ENCODE measurements around the gene PTPRK. TPM values are rescaled to one million over a fixed set of nuclear protein-coding genes. Genes with fewer than 3 reads are reported as not detected.

Gene PTPRK
- total and polyA plus RNA-seq, 2 of the 8 experiments (the other 6 are each of a cell fraction or from before 2014, with no cell fraction given) = 11.4 to 47.3 TPM

GRCh38 chr6:128095362-128095761 lies 425.0 kb downstream of the PTPRK start:
- no peak overlapping the region for H3K4ac ChIP-seq (replicated peaks; ENCODE audit: insufficient read length, low read depth, low read length)
- H3K79me1 ChIP-seq (ENCODE audit: low read depth, low read length) = no peaks in the 10 kb centered on the region
- no peak overlapping the region for H2BK15ac ChIP-seq (ENCODE audit: low read length)
- no peak overlapping the region for H2AFZ ChIP-seq (ENCODE audit: low read length)
- H3K9me3 ChIP-seq (ENCODE audit: insufficient read depth in 2 of 2, low read depth in 1 of 2, low read length in 1 of 2) = no peaks in the 10 kb centered on the region
- no peak overlapping the region for H3K9ac ChIP-seq (replicated peaks in 1 of 4; ENCODE audit: extremely low read depth in 1 of 4, low read depth in 3 of 4, low read length in 3 of 4)
- no peaks in the 10 kb centered on the region for H3K23me2 ChIP-seq (ENCODE audit: low read depth, low read length)
- POLR2A ChIA-PET (ENCODE audit: partially characterized antibody) = no interaction called here
- H2BK12ac ChIP-seq (ENCODE audit: low read depth, low read length) = no peak overlapping the region
- H4K8ac ChIP-seq (ENCODE audit: extremely low read depth, insufficient read depth, low read length) = no peak overlapping the region
- H3K14ac ChIP-seq (ENCODE audit: insufficient read length) = no peak overlapping the region
- no peaks in the 10 kb centered on the region for H4K20me1 ChIP-seq (replicated peaks in 1 of 2; ENCODE audit: control insufficient read depth in 1 of 2, insufficient read depth in 2 of 2, low read length in 2 of 2)
- H2BK5ac ChIP-seq (ENCODE audit: low read depth, low read length) = no peak overlapping the region
- no peak overlapping the region for H4K91ac ChIP-seq (replicated peaks; ENCODE audit: insufficient read length, low read length)
- H3K18ac ChIP-seq (ENCODE audit: extremely low read depth, low read length) = no peak overlapping the region
- DNase-seq (ENCODE audit: low read depth in 1 of 2, low spot score in 2 of 2) = no peak
- H3K4me2 ChIP-seq (ENCODE audit: insufficient read depth in 1 of 2, low read depth in 2 of 2, low read length in 2 of 2) = no peak overlapping the region
- H3K23ac ChIP-seq (ENCODE audit: insufficient read length) = no peak overlapping the region
- no peaks in the 10 kb centered on the region for H3K27me3 ChIP-seq (replicated peaks in 1 of 4; ENCODE audit: control insufficient read depth in 3 of 4, extremely low read depth in 1 of 4, insufficient read depth in 3 of 4, low read length in 3 of 4)
- CTCF ChIA-PET (ENCODE audit: partially characterized antibody) = interaction anchor here (0.7 kb wide), 1 partner anchor 567 kb away, joined by 3 read pairs; no protein-coding TSS in a partner anchor
- no peak overlapping the region for H2BK120ac ChIP-seq (replicated peaks; ENCODE audit: low read depth, low read length)
- H3K4me3 ChIP-seq (ENCODE audit: extremely low read depth in 1 of 4, insufficient read depth in 2 of 4, low read depth in 3 of 4, low read length in 4 of 4) = no peak overlapping the region
- H2BK20ac ChIP-seq (ENCODE audit: low read length) = no peak overlapping the region
- TF ChIP-seq ZNF274 (IDR thresholded peaks at IDR 0.05; ENCODE audit: borderline replicate concordance, extremely low read depth, low read length) = no peak
- TF ChIP-seq JUN (IDR thresholded peaks at IDR 0.05; ENCODE audit: low read depth, low read length) = no peak
- TF ChIP-seq KDM4A (IDR thresholded peaks at IDR 0.05; ENCODE audit: low read depth, low read length, severe bottlenecking) = no peak
- no peak for TF ChIP-seq CBX5 (IDR thresholded peaks at IDR 0.05; ENCODE audit: low read depth, low read length)
- TF ChIP-seq HDAC6 (IDR thresholded peaks at IDR 0.05; ENCODE audit: low read depth, low read length) = no peak
- no peak for TF ChIP-seq PHF8 (conservative IDR thresholded peaks at IDR 0.05; ENCODE audit: low read depth, low read length)
- TF ChIP-seq TBP (IDR thresholded peaks at IDR 0.05; ENCODE audit: low read depth, low read length) = no peak
- TF ChIP-seq YY1 (IDR thresholded peaks at IDR 0.05; ENCODE audit: low read depth, low read length) = no peak
- no peak for TF ChIP-seq JUND (IDR thresholded peaks at IDR 0.05; ENCODE audit: low read length)
- no peak for TF ChIP-seq RFX5 (IDR thresholded peaks at IDR 0.05; ENCODE audit: borderline replicate concordance, low read depth, low read length)
- TF ChIP-seq KDM5A (IDR thresholded peaks at IDR 0.05; ENCODE audit: low read length) = no peak
- no peaks in the 10 kb centered on the region for H3K79me2 ChIP-seq (ENCODE audit: control insufficient read depth in 1 of 2, insufficient read depth in 2 of 2, low read length in 2 of 2)
- H3K4me1 ChIP-seq (replicated peaks in 1 of 4; ENCODE audit: control insufficient read depth in 3 of 4, insufficient read depth in 4 of 4, low read length in 3 of 4) = peaks cover 0 to 3% (median 0%) of the 10 kb centered on the region in 4 experiments; a peak in 1 of 7 replicates
- H2AK5ac ChIP-seq (ENCODE audit: low read depth, low read length) = no peak overlapping the region
- no peak overlapping the region for H3K27ac ChIP-seq (ENCODE audit: low read depth, low read length)
- no peak overlapping the region for H3K56ac ChIP-seq (replicated peaks; ENCODE audit: insufficient read length, low read depth, low read length)
- no peak for FAIRE-seq
- no peak overlapping the region for H4K5ac ChIP-seq (ENCODE audit: insufficient read length, low read depth, low read length)
- no peaks in the 10 kb centered on the region for H3K36me3 ChIP-seq (ENCODE audit: control insufficient read depth in 2 of 4, insufficient read depth in 4 of 4, low read length in 3 of 4)
